NCI-H2029 treated with DMSO at 0.1 percent for 48 hours (cell line): ENCODE measurements around the gene PRKCH.
"Not testable (repeated sequence)": the region's sequence is repeated elsewhere in the genome, so short reads cannot be mapped to it uniquely, and the experiment has no call there.

Experiments used
- DNase-seq: peaks from one replicate; lab custom pipeline; 2025; lab: John Stamatoyannopoulos, UW

Gene PRKCH

GRCh38 chr14:61308198-61308597 lies 13.2 kb upstream of the PRKCH start:
- DNase-seq: no peak

GRCh38 chr14:61308701-61309100 lies 12.7 kb upstream of the PRKCH start:
- DNase-seq: not testable (repeated sequence)

- DNase-seq: peak; percentile 97
Observed at GRCh38 chr14:61315313-61315712, 6.1 kb upstream of the PRKCH start.

GRCh38 chr14:61319086-61319485 lies 2.3 kb upstream of the PRKCH start:
- no peak for DNase-seq

- no peak for DNase-seq
Observed at GRCh38 chr14:61319706-61320105, 1.7 kb upstream of the PRKCH start.

GRCh38 chr14:61320170-61320569 lies 1.2 kb upstream of the PRKCH start:
- DNase-seq: not testable (repeated sequence)

GRCh38 chr14:61320806-61321384 lies 484 bp upstream of the PRKCH start:
- no peak for DNase-seq

GRCh38 chr14:61322011-61322798 lies 826 bp downstream of the PRKCH start:
- no peak for DNase-seq

- DNase-seq: peak; percentile 90
Observed at GRCh38 chr14:61322799-61323290, 1.5 kb downstream of the PRKCH start.

- DNase-seq: no peak
Observed at GRCh38 chr14:61323970-61324369, 2.6 kb downstream of the PRKCH start.

GRCh38 chr14:61325166-61325565 lies 3.8 kb downstream of the PRKCH start:
- DNase-seq: no peak

GRCh38 chr14:61326146-61326545 lies 4.8 kb downstream of the PRKCH start:
- no peak for DNase-seq

GRCh38 chr14:61326847-61327246 lies 5.5 kb downstream of the PRKCH start:
- DNase-seq: peak; percentile 81

GRCh38 chr14:61328626-61329262 lies 7.4 kb downstream of the PRKCH start:
- DNase-seq: no peak

GRCh38 chr14:61329478-61330051 lies 8.2 kb downstream of the PRKCH start:
- DNase-seq: peak; percentile 66

GRCh38 chr14:61330511-61330910 lies 9.1 kb downstream of the PRKCH start:
- DNase-seq: no peak

- DNase-seq: no peak
Observed at GRCh38 chr14:61331992-61332657, 10.7 kb downstream of the PRKCH start.

- no peak for DNase-seq
Observed at GRCh38 chr14:61332658-61333029, 11.3 kb downstream of the PRKCH start.

- DNase-seq: no peak
Observed at GRCh38 chr14:61333087-61333486, 11.7 kb downstream of the PRKCH start.

- no peak for DNase-seq
Observed at GRCh38 chr14:61334197-61334701, 12.9 kb downstream of the PRKCH start.

- no peak for DNase-seq
Observed at GRCh38 chr14:61335049-61335448, 13.7 kb downstream of the PRKCH start.

- DNase-seq: no peak
Observed at GRCh38 chr14:61335671-61336275, 14.4 kb downstream of the PRKCH start.
